Raji (cell line): ENCODE measurements around the gene FBXW5.

Experiments used
- POLR2A ChIP-seq: IDR thresholded peaks from 2 replicates; pipeline ENCODE4 v1.6.1; 2011; ENCODE audit warnings: low read depth, low read length, control low read depth; ENCODE audit not compliant: insufficient read depth

FBXW5 gene

GRCh38 chr9:136969774-136970173 is 25.2 kb upstream of the FBXW5 start:
- no peak for TF ChIP-seq POLR2A

DNA sequence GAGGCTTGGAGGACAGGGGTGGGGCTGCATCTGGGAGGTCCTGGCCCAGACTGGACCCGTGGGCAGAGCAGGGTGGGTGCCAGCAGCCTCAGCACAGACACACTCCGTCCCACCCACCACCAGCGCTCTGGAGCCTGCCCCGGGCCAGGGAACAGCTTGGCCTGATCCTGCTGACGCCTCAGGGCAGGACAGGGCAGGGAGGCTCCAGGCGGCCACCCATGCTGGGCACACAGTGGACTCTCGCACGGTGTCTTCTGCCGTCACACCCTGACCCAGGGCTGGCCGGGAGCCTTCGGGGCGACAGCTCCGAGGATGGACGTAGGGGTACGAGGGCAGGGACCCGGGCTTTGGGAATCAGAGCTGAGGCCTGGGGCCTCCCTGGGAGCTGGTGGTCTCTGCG is 24.6 kb upstream of the FBXW5 start:
- TF ChIP-seq POLR2A = no peak

DNA sequence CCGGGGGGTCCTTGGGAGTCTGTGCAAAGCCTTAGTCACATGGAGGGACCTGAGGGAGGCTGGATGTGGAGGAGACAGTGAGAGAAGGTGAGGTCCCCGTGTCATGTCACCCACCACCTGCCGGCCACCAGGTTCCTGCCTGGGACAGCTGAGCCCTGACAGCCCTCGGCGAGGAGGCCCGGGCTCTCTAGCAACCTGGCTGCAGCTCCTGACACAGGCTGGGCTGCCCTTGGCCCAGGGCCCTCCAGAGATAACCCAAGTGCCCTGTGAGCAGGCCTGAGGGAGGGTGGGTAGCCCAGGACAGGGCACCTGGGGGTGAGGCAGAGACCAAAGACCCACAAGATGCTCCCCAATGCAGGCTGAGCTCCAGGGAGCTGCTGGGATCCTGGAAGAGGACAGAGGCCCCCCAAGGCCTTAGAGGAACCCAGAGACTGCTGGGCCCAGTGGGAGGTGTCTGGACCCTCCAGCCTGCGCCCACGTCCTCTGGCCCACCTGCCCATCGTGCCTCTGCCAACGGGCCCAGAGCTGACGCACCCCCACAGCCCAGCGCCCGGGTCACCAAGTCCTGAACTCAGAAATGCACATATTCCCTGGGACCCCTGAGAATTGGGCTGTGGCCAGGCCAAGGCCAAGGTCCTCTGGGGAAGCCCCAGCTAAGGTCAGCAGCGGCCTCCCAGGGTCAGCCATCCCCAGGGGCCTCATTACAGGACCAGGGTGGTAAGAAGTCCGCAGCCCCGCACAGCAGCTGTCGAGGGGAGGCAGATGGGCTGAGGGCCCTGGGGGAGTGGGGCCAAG is 24.0 kb upstream of the FBXW5 start:
- no peak for TF ChIP-seq POLR2A

GRCh38 chr9:136965771-136966484 is 21.4 kb upstream of the FBXW5 start:
- TF ChIP-seq POLR2A = no peak

DNA sequence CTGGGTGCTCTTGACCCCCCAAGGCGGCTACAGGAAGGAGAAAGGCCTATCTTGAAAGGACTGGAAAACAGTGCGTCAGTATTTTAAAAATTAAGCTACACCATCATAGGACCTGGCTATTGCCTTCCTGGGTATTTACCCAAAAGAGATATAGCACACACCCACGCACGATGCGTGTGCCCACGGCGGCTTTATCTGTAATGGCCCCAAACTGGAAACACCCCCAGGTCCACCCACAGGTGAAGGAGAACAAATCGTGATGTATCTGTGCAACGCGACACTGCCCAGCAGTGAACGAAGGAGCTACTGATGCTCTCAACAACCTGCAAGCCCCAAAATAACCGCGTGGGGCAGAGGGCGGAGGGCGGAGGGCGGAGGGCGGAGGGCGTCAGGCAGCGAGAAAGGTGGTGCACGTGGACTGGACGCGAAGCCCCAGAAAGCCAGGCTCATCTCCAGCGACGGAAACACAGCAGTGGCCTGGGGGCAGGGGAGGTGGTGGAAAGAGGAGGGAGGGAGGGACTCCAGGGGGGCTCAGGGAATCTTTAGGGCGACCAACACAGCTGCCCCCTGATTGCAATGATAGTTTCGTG is 20.4 kb upstream of the FBXW5 start:
- TF ChIP-seq POLR2A = no peak

DNA sequence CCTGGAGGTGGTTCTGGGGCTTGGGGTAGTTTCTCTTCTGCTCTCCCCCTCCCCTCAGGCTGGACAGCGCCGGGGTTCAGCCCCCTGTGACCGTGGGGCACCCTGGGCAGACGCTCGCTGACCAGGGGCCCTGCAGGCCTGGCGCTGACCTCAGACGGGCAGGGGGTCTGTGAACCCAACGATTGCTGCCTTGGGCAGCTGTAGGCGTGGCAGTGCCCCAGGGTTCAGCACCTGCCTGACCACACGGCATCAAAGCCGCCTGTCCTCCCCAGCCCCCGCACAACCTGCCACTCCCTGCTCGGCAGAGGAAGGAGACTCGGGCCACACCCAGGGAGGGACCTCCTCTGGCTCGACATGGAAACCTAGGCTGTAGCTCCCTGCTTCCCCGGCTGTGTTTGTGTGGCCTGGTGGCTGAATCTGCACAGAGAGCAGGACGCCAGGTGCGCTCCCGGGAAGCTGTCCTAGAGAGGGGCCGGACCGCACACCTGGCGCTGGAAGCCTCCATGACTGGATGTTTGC is 19.7 kb upstream of the FBXW5 start:
- TF ChIP-seq POLR2A = no peak

DNA sequence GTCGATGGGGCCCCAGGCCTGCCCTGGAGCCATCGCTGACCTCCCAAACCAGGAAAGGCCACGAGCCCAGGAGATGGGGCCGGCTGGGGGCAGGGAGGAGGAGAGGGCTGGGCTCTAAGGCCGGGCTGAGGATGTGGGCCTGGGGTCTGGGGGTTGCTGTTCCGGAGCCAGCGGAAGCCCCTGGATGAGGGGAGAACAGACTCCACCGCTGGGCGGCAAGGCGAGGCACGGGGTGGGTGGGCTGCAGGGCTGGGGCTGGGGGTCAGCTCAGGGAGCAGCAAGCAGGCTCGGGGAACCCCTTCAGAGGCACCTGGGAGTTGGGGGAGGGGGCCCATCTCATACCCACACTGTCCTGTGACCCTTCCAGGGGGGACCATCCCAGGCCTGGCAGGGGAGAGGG is 19.2 kb upstream of the FBXW5 start:
- TF ChIP-seq POLR2A = no peak

DNA sequence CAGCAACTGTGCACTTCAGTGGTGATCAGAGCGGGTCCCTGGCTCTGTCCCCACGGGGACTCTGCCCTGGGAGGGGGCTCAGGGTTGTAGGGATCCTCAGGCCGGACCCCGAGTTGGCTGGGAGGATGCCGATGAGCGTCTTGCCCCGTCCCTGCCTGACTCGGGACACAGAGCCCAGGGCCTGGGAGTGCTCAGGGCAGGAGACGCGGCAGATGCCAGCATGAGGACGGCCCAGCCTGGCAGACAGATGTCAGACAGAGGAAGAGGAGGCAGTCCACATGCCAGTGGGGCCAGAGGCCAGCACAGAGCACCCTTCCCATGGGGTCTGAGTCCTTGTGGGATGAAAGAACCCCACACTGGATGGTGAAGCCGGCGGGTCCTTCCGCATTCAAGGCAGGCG is 18.8 kb upstream of the FBXW5 start:
- TF ChIP-seq POLR2A = no peak

DNA sequence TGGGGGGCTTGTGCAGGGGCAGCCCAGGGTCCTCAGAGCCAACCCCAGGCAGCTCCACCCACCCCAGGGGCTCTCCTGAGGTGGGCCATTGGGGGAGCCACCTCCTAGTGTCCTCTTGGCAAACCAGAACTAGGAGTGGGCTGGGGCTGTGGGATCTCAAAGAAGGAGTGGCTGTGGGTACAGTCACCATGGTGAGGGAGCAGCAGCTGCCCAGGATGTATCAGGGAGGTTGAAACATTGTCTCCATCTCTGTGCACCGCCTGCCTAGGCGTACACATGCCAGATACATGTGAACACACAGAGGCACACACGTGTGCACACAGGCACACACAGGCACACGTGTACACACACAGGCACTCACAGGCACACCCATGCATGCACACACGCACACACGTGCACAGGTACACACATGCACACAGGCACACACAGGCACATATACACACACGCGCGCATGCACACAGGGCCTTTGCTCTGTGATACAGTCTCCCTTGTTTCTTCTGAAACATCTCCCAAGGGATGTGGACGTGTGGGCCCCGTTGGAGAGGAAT is 18.2 kb upstream of the FBXW5 start:
- TF ChIP-seq POLR2A = no peak

- no peak for TF ChIP-seq POLR2A
Observed at GRCh38 chr9:136962163-136962562, 17.6 kb upstream of the FBXW5 start.

- no peak for TF ChIP-seq POLR2A
Observed at GRCh38 chr9:136961279-136962065, 16.9 kb upstream of the FBXW5 start.

DNA sequence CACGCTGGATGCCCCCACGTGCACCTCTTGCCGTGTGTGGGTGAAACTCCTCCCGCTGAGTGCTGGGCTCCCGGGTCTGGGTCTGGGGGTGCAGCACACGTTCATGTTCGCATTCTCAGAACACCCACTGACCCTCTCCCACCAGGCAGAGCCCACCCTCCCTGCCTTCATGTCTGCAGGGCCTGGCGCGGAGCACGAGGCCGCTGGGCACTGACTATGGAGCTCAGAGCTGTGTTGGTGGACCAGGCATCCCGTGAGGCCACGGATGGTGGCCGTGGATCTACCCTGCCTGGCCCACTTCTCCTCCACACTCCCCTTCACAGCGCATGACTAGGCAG is 16.4 kb upstream of the FBXW5 start:
- no peak for TF ChIP-seq POLR2A

DNA sequence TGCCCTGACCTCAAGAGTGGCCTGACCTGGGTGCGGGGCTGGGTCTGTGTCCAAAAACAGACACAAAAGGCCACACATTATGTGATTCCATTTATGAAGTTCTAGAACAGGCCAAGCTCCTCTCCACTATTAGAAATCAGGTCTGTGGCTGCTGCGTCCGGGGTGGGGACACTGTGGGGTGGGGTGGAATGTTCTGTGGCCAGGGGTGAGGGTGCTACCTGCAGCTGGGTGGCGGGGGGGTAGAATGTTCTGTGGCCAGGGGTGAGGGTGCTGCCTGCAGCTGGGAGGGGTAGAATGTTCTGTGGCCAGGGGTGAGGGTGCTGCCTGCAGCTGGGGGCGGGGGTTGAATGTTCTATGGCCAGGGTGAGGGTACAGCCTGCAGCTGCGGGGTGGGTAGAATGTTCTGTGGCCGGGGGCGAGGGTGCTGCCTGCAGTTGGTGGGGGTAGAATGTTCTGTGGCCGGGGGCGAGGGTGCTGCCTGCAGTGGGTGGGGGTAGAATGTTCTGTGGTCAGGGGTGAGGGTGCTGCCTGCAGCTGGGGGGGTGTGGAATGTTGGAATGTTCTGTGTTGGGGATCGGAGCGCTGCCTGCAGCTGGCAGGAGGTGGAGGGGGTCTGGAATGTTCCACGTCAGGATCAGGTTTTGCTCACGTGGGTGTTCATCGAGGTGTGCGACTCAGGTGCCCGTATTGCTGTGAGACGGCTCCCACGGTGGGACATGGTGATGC is 15.8 kb upstream of the FBXW5 start:
- no peak for TF ChIP-seq POLR2A
